Neuronal stem cell (in vitro differentiated cells): ENCODE results near the gene ZNF12.
A peak's percentile ranks its signal among the peaks of the same experiment; 100 is the strongest.

Experiments used
- DNase-seq: peaks from one replicate; pipeline ENCODE4 v3.0.0-alpha.2; 2013; ENCODE audit warnings: low spot score
- H2AFZ ChIP-seq: one replicate; pipeline ENCODE4 v1.6.1; 2013; ENCODE audit warnings: mild to moderate bottlenecking, low read length, inconsistent platforms
- H2AK5ac ChIP-seq: 2 replicates; pipeline ENCODE4 v1.6.1; 2013; ENCODE audit warnings: low read depth, mild to moderate bottlenecking, inconsistent platforms, low read length, moderate library complexity, mixed read lengths
- H2BK120ac ChIP-seq: 2 replicates; pipeline ENCODE4 v1.6.1; 2013; ENCODE audit warnings: low read depth, mild to moderate bottlenecking, inconsistent platforms, low read length, moderate library complexity, mixed read lengths
- H2BK12ac ChIP-seq: one replicate; pipeline ENCODE4 v1.6.1; 2013; ENCODE audit warnings: low read length, inconsistent platforms
- H2BK15ac ChIP-seq: 2 replicates; pipeline ENCODE4 v1.6.1; 2013; ENCODE audit warnings: mild to moderate bottlenecking, low read length, inconsistent platforms, mixed read lengths
- H2BK5ac ChIP-seq: one replicate; pipeline ENCODE4 v1.6.1; 2013; ENCODE audit warnings: inconsistent platforms, mild to moderate bottlenecking, low read length, moderate library complexity
- H3K14ac ChIP-seq: one replicate; pipeline ENCODE4 v1.6.1; 2013; ENCODE audit warnings: low read length, inconsistent platforms
- H3K18ac ChIP-seq: 2 replicates; pipeline ENCODE4 v1.6.1; 2013; ENCODE audit warnings: low read length, inconsistent platforms
- H3K23ac ChIP-seq: 2 replicates; pipeline ENCODE4 v1.6.1; 2013; ENCODE audit warnings: low read depth, mild to moderate bottlenecking, mixed read lengths, low read length, inconsistent platforms; ENCODE audit not compliant: poor library complexity
- H3K27ac ChIP-seq: replicated peaks from 3 replicates; pipeline ENCODE4 v1.5.1; 2013; ENCODE audit warnings: low read length, inconsistent platforms
- H3K27me3 ChIP-seq, 3 experiments: 2 replicates each; pipeline ENCODE4 v1.6.1; 2013; ENCODE audit warnings: low read length in 3 of 3, mild to moderate bottlenecking in 2 of 3, inconsistent platforms in 1 of 3, low read depth in 1 of 3, mixed read lengths in 1 of 3, moderate library complexity in 1 of 3; ENCODE audit not compliant: control insufficient read depth in 3 of 3, insufficient read depth in 3 of 3
- H3K36me3 ChIP-seq, 2 donors: replicated peaks in 1 of 2; 2 replicates each; pipeline ENCODE4 v1.6.1; 2013; ENCODE audit warnings: low read length in 2 of 2; ENCODE audit not compliant: control insufficient read depth in 2 of 2, insufficient read depth in 2 of 2
- H3K4ac ChIP-seq: 2 replicates; pipeline ENCODE4 v1.6.1; 2013; ENCODE audit warnings: inconsistent platforms, mild to moderate bottlenecking, low read length, moderate library complexity
- H3K4me1 ChIP-seq, 2 donors: 1 replicate in 1 of 2; 2 replicates in 1 of 2; pipeline ENCODE4 v1.6.1; 2013; ENCODE audit warnings: low read length in 2 of 2, low read depth in 1 of 2; ENCODE audit not compliant: control insufficient read depth in 2 of 2, insufficient read depth in 1 of 2
- H3K4me2 ChIP-seq: one replicate; pipeline ENCODE4 v1.6.1; 2013; ENCODE audit warnings: mild to moderate bottlenecking, low read length, inconsistent platforms; ENCODE audit not compliant: insufficient read depth, poor library complexity, severe bottlenecking
- H3K4me3 ChIP-seq, 2 donors: 2 replicates each; pipeline ENCODE4 v1.5.1; 2013; ENCODE audit warnings: low read length in 2 of 2, mild to moderate bottlenecking in 2 of 2, inconsistent platforms in 1 of 2, moderate library complexity in 1 of 2
- H3K79me1 ChIP-seq: one replicate; pipeline ENCODE4 v1.6.1; 2013; ENCODE audit warnings: low read depth, mild to moderate bottlenecking, inconsistent platforms, low read length, moderate library complexity
- H3K9ac ChIP-seq: one replicate; pipeline ENCODE4 v1.6.1; 2013; ENCODE audit warnings: mild to moderate bottlenecking, low read depth, low read length, inconsistent platforms; ENCODE audit not compliant: poor library complexity
- H3K9me3 ChIP-seq, 2 donors: replicated peaks in 1 of 2; 2 replicates each; pipeline versions ENCODE3 to v1.6.1; 2013; ENCODE audit warnings: low read length in 2 of 2, mild to moderate bottlenecking in 2 of 2, inconsistent platforms in 1 of 2, low read depth in 1 of 2, mixed read lengths in 1 of 2, moderate library complexity in 1 of 2; ENCODE audit not compliant: control insufficient read depth in 2 of 2, insufficient read depth in 1 of 2
- H4K8ac ChIP-seq: one replicate; pipeline ENCODE4 v1.6.1; 2013; ENCODE audit warnings: low read depth, mild to moderate bottlenecking, inconsistent platforms, low read length, moderate library complexity
- H4K91ac ChIP-seq: one replicate; pipeline ENCODE4 v1.6.1; 2013; ENCODE audit warnings: low read length, low read depth, mild to moderate bottlenecking, inconsistent platforms; ENCODE audit not compliant: poor library complexity
- WGBS, 2 donors: extraction: QIAGEN DNeasy Blood & Tissue Kit; methylation state at CpG; one replicate each; pipeline ENCODE4 v1.1.7; 2013; ENCODE audit warnings: missing lambda C conversion rate in 2 of 2, mixed read lengths in 1 of 2; ENCODE audit not compliant: insufficient read length in 2 of 2, insufficient replicate concordance in 1 of 2; ENCODE audit errors: extremely low coverage in 2 of 2; 5-methylcytosine and 5-hydroxymethylcytosine counted together

ZNF12 gene

GRCh38 chr7:6653071-6654003, 53.4 kb downstream of the ZNF12 start:
- Histone ChIP-seq H2BK15ac (no peak overlapping the region), H3K18ac (no peak overlapping the region), H2AFZ (no peak overlapping the region), H3K23ac (no peak overlapping the region), H3K9ac (no peak overlapping the region), H3K9me3 (peaks cover 26 to 36% of the 10 kb centered on the region in 2 donors), H3K36me3 (peaks cover 41 to 61% of the 10 kb centered on the region in 2 donors), H2BK5ac (peak overlapping the region; percentile 13), H2BK12ac (no peak overlapping the region), H3K27ac (no peak overlapping the region), H4K91ac (no peak overlapping the region), H4K8ac (no peak overlapping the region), H3K79me1 (peaks cover 11% of the 10 kb centered on the region), H3K14ac (no peak overlapping the region), H3K4ac (no peak overlapping the region), H3K4me1 (no peaks in the 10 kb centered on the region), H2BK120ac (no peak overlapping the region), H3K4me3 (no peak overlapping the region), H3K27me3 (no peaks in the 10 kb centered on the region), H2AK5ac (no peak overlapping the region), H3K4me2 (no peak overlapping the region)
- no peak for DNase-seq
- WGBS, 2 donors, result no CpG with 5 or more reads among the region's 146 CpGs

GRCh38 chr7:6652446-6653011, 54.2 kb downstream of the ZNF12 start:
- no peak for DNase-seq
- H2AK5ac ChIP-seq, result no peak overlapping the region
- no peak overlapping the region for H3K27ac ChIP-seq
- no peak overlapping the region for H4K91ac ChIP-seq
- H2AFZ ChIP-seq, result no peak overlapping the region
- H3K4me3 ChIP-seq, result no peak overlapping the region
- H3K4me1 ChIP-seq, result no peaks in the 10 kb centered on the region
- no peak overlapping the region for H3K4ac ChIP-seq
- no peak overlapping the region for H3K9ac ChIP-seq
- H2BK15ac ChIP-seq, result no peak overlapping the region
- no peak overlapping the region for H2BK5ac ChIP-seq
- H2BK12ac ChIP-seq, result no peak overlapping the region
- H3K23ac ChIP-seq, result no peak overlapping the region
- no CpG with 5 or more reads among the region's 75 CpGs for WGBS, 2 donors
- H3K18ac ChIP-seq, result no peak overlapping the region
- peaks cover 43 to 69% of the 10 kb centered on the region in 2 donors for H3K36me3 ChIP-seq
- peaks cover 14% of the 10 kb centered on the region for H3K79me1 ChIP-seq
- no peak overlapping the region for H2BK120ac ChIP-seq
- H4K8ac ChIP-seq, result no peak overlapping the region
- H3K14ac ChIP-seq, result no peak overlapping the region
- peaks cover 26 to 36% of the 10 kb centered on the region in 2 donors for H3K9me3 ChIP-seq
- H3K4me2 ChIP-seq, result peak overlapping the region; percentile 11
- H3K27me3 ChIP-seq, result no peaks in the 10 kb centered on the region

GRCh38 chr7:6651851-6652445, 54.8 kb downstream of the ZNF12 start:
- no peak overlapping the region for H2AK5ac ChIP-seq
- no peak overlapping the region for H3K18ac ChIP-seq
- no peak overlapping the region for H3K4ac ChIP-seq
- peaks cover 16% of the 10 kb centered on the region for H3K79me1 ChIP-seq
- no peak overlapping the region for H4K91ac ChIP-seq
- DNase-seq, result no peak
- H3K27ac ChIP-seq, result no peak overlapping the region
- no peak overlapping the region for H3K23ac ChIP-seq
- H3K36me3 ChIP-seq, result peaks cover 48 to 75% of the 10 kb centered on the region in 2 donors
- H3K9me3 ChIP-seq, result peaks cover 26 to 36% of the 10 kb centered on the region in 2 donors
- H3K9ac ChIP-seq, result no peak overlapping the region
- no peak overlapping the region for H3K4me2 ChIP-seq
- H4K8ac ChIP-seq, result no peak overlapping the region
- no peaks in the 10 kb centered on the region for H3K27me3 ChIP-seq
- no peaks in the 10 kb centered on the region for H3K4me1 ChIP-seq
- H3K4me3 ChIP-seq, result no peak overlapping the region
- no peak overlapping the region for H2BK12ac ChIP-seq
- H2AFZ ChIP-seq, result no peak overlapping the region
- H2BK120ac ChIP-seq, result no peak overlapping the region
- no peak overlapping the region for H3K14ac ChIP-seq
- peak overlapping the region; percentile 71 for H2BK5ac ChIP-seq
- no CpG with 5 or more reads among the region's 32 CpGs for WGBS, 2 donors
- H2BK15ac ChIP-seq, result no peak overlapping the region

GRCh38 chr7:6650521-6651011, 56.2 kb downstream of the ZNF12 start:
- H3K36me3 ChIP-seq, result peaks cover 54 to 83% of the 10 kb centered on the region in 2 donors
- no peak overlapping the region for H3K4me2 ChIP-seq
- no peak overlapping the region for H2AFZ ChIP-seq
- H4K91ac ChIP-seq, result no peak overlapping the region
- no peak overlapping the region for H2BK12ac ChIP-seq
- no peak for DNase-seq
- peak overlapping the region; percentile 22 for H3K23ac ChIP-seq
- H2AK5ac ChIP-seq, result no peak overlapping the region
- no peak overlapping the region for H3K27ac ChIP-seq
- no peaks in the 10 kb centered on the region for H3K4me1 ChIP-seq
- H3K18ac ChIP-seq, result no peak overlapping the region
- H3K4ac ChIP-seq, result no peak overlapping the region
- H3K4me3 ChIP-seq, result no peak overlapping the region
- no peak overlapping the region for H4K8ac ChIP-seq
- no peaks in the 10 kb centered on the region for H3K27me3 ChIP-seq
- peaks cover 21% of the 10 kb centered on the region for H3K79me1 ChIP-seq
- no peak overlapping the region for H2BK120ac ChIP-seq
- no peak overlapping the region for H2BK5ac ChIP-seq
- H3K14ac ChIP-seq, result no peak overlapping the region
- H3K9ac ChIP-seq, result no peak overlapping the region
- WGBS, 2 donors, result no CpG with 5 or more reads among the region's 12 CpGs
- H2BK15ac ChIP-seq, result no peak overlapping the region
- H3K9me3 ChIP-seq, result peaks cover 25 to 32% of the 10 kb centered on the region in 2 donors
